ENCODE measurements around the gene DOCK6. TPM values are rescaled to one million over a fixed set of nuclear protein-coding genes. Genes with fewer than 3 reads are reported as not detected.
"Not testable (repeated sequence)": the region's sequence is repeated elsewhere in the genome, so short reads cannot be mapped to it uniquely, and the experiment has no call there.

DOCK6 gene
- total RNA-seq, 1 experiment from 2014 or later, result 61.7 TPM

DNA sequence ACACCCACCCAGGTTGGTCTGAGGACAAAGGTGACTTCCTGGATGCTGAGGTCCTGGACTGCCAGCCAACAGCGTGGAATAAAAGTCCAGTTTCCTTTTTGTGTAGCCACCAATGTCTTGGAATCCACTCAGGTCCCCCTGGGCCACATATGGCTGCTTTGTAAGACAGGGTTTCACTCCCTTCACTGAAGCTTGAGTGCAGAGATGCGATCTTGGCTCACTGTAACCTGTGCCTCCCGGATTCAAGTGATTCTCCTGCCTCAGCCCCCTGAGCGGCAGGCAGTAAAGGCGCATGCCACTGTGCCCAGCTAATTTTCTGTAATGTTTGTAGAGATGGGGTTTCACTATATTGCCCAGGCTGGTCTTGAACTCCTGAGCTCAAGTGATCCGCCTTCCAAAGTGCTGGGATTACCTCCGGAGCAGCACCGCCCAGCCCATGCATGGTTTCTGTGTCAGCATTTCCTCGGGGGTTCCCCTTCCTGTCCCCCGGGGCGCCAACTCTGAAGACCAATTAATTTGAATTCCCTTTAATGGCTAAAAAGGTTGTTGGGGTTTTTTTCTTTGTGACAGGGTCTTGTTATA lies 82.5 kb downstream of the DOCK6 start:
- no peak overlapping the region for H3K27ac Mint-ChIP-seq (ENCODE audit: low read depth, unreplicated experiment)
- DNase-seq (ENCODE audit: unreplicated experiment), result no peak
- CTCF ChIA-PET, result interaction anchor here (0.6 kb wide), 1 partner anchor 425 kb away, joined by 3 read pairs; no protein-coding TSS in a partner anchor

DNA sequence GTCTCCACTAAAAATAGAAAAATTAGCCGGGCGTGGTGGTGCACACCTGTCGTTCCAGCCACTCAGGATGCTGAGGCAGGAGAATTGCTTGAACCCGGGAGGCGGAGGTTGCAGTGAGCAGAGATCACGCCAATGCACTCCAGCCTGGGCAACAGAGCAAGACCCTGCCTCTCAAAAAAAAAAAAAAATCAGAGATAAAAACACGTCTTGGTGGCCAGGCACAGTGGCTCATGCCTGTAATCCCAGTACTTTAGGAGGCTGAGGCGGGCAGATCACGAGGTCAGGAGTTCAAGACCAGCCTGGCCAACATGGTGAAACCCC lies 83.2 kb downstream of the DOCK6 start:
- DNase-seq (ENCODE audit: unreplicated experiment); BruUV-seq (replicated peaks); H3K27ac Mint-ChIP-seq (ENCODE audit: low read depth, unreplicated experiment); H3K4me3 Mint-ChIP-seq (ENCODE audit: unreplicated experiment); H3K27me3 Mint-ChIP-seq (ENCODE audit: insufficient read depth, unreplicated experiment); intact Hi-C loops (cut with micrococcal nuclease); POLR2A ChIA-PET; H3K9me3 Mint-ChIP-seq (ENCODE audit: unreplicated experiment); H3K4me1 Mint-ChIP-seq (ENCODE audit: insufficient read depth, unreplicated experiment): not testable (repeated sequence)
- peaks cover 78% of the 10 kb centered on the region for H3K36me3 Mint-ChIP-seq (ENCODE audit: insufficient read depth, unreplicated experiment)
- CTCF ChIA-PET, result interaction anchor here (0.6 to 1.4 kb wide), 2 partner anchors 9 to 41 kb away, joined by 4 read pairs; no protein-coding TSS in a partner anchor

More for the DNA sequence above, 82.5 kb downstream of the DOCK6 start:
- intact Hi-C loops (cut with micrococcal nuclease), result no loop called here
- POLR2A ChIA-PET, result no interaction called here
- BruUV-seq (replicated peaks), result no TSS peak
- H3K27me3 Mint-ChIP-seq (ENCODE audit: insufficient read depth, unreplicated experiment), result no peaks in the 10 kb centered on the region
- no peak overlapping the region for H3K4me3 Mint-ChIP-seq (ENCODE audit: unreplicated experiment)
- no peaks in the 10 kb centered on the region for H3K9me3 Mint-ChIP-seq (ENCODE audit: unreplicated experiment)
- H3K4me1 Mint-ChIP-seq (ENCODE audit: insufficient read depth, unreplicated experiment), result peaks cover 4% of the 10 kb centered on the region
- TF ChIP-seq, protein P1, sequence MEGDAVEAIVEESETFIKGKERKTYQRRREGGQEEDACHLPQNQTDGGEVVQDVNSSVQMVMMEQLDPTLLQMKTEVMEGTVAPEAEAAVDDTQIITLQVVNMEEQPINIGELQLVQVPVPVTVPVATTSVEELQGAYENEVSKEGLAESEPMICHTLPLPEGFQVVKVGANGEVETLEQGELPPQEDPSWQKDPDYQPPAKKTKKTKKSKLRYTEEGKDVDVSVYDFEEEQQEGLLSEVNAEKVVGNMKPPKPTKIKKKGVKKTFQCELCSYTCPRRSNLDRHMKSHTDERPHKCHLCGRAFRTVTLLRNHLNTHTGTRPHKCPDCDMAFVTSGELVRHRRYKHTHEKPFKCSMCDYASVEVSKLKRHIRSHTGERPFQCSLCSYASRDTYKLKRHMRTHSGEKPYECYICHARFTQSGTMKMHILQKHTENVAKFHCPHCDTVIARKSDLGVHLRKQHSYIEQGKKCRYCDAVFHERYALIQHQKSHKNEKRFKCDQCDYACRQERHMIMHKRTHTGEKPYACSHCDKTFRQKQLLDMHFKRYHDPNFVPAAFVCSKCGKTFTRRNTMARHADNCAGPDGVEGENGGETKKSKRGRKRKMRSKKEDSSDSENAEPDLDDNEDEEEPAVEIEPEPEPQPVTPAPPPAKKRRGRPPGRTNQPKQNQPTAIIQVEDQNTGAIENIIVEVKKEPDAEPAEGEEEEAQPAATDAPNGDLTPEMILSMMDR (IDR thresholded peaks at IDR 0.05; ENCODE audit: unreplicated experiment), result no peak
- peaks cover 78% of the 10 kb centered on the region for H3K36me3 Mint-ChIP-seq (ENCODE audit: insufficient read depth, unreplicated experiment)

DNA sequence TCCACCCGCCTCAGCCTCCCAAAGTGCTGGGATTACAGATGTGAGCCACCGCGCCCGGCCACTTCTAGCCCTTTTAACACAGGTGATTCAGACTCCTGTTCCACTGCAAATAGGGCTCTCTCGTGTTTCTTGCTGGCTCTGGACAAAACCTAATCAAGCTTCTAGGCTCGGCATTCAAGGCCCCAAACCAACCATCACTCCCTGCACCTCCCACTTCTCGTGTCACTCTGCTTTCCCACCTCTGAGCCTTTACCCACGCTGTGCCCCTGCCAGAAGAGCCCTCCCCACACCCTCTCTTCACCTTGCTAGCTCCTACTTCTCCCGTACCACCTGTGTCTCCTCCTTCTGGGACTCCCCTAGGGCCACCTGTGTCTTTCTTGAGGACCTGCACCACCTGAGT lies 84.7 kb downstream of the DOCK6 start:
- BruUV-seq (replicated peaks), result no TSS peak
- TF ChIP-seq, protein P1 (IDR thresholded peaks at IDR 0.05; ENCODE audit: unreplicated experiment), result no peak
- no peak overlapping the region for H3K4me3 Mint-ChIP-seq (ENCODE audit: unreplicated experiment)
- intact Hi-C loops (cut with micrococcal nuclease), result no loop called here
- H3K27me3 Mint-ChIP-seq (ENCODE audit: insufficient read depth, unreplicated experiment), result no peaks in the 10 kb centered on the region
- H3K9me3 Mint-ChIP-seq (ENCODE audit: unreplicated experiment), result no peaks in the 10 kb centered on the region
- CTCF ChIA-PET, result interaction anchor here (1.4 kb wide), 1 partner anchor 39 kb away, joined by 4 read pairs; no protein-coding TSS in a partner anchor
- DNase-seq (ENCODE audit: unreplicated experiment), result no peak
- H3K36me3 Mint-ChIP-seq (ENCODE audit: insufficient read depth, unreplicated experiment), result peaks cover 80% of the 10 kb centered on the region
- peak overlapping the region; percentile 8 for H3K27ac Mint-ChIP-seq (ENCODE audit: low read depth, unreplicated experiment)
- POLR2A ChIA-PET, result interaction anchor here (0.9 kb wide), 1 partner anchor 12 kb away, joined by 3 read pairs; no protein-coding TSS in a partner anchor
- peaks cover 4% of the 10 kb centered on the region for H3K4me1 Mint-ChIP-seq (ENCODE audit: insufficient read depth, unreplicated experiment)

DNA sequence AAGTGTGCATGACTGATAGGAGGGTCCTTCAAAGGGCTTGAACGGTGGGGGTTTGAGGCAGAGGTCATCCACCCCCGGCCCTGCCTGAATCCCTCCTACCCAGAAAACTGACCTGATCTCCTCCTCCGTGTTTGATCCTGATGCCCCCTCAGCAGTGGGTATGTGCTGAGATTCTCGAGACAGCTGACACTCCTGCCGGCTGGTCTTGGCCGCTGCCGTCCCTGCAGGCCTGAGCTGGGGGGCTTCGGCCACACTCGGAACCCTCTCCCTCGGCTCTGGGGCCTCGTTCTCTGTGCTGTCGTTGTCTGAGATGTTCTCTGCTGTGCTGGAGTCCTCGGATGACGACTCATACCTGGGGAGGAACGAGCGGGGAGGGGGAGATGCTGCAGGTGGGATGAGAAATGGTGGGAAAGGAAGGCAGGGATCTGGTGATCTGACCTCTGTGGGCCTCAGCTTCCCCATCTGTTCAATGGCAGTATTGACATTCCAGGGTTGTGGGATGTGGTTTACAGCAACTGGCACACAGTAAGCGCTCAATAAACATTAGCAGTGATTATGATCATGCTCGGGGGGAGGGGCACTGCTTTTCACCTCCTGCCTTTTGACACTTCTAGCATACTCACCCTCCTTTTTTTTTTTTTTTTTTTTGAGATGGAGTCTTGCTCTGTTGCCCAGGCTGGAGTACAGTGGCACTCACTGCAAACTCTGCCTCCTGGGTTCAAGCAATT lies 85.7 kb downstream of the DOCK6 start:
- no peaks in the 10 kb centered on the region for H3K9me3 Mint-ChIP-seq (ENCODE audit: unreplicated experiment)
- ChIA-PET POLR2A (no interaction called here), CTCF (no interaction called here)
- no TSS peak for BruUV-seq (replicated peaks)
- no peaks in the 10 kb centered on the region for H3K27me3 Mint-ChIP-seq (ENCODE audit: insufficient read depth, unreplicated experiment)
- TF ChIP-seq, protein P1 (IDR thresholded peaks at IDR 0.05; ENCODE audit: unreplicated experiment), result no peak
- no peak for DNase-seq (ENCODE audit: unreplicated experiment)
- H3K27ac Mint-ChIP-seq (ENCODE audit: low read depth, unreplicated experiment), result no peak overlapping the region
- no peak overlapping the region for H3K4me3 Mint-ChIP-seq (ENCODE audit: unreplicated experiment)
- H3K36me3 Mint-ChIP-seq (ENCODE audit: insufficient read depth, unreplicated experiment), result peaks cover 84% of the 10 kb centered on the region
- H3K4me1 Mint-ChIP-seq (ENCODE audit: insufficient read depth, unreplicated experiment), result peaks cover 4% of the 10 kb centered on the region
- intact Hi-C loops (cut with micrococcal nuclease), result no loop called here

All from MCF 10A (cell line).